ENCODE results near the gene EPB41L4B.

GRCh38 chr9:109129470-109130197, 191.2 kb downstream of the EPB41L4B start:
- TF ChIP-seq MAFG (CRISPR knock-in tag; IDR thresholded peaks at IDR 0.05), result no peak
- no peak for TF ChIP-seq NFKBIZ (CRISPR knock-in tag; IDR thresholded peaks at IDR 0.05)

All from HepG2 (cell line).